GM23338 (cell line): ENCODE results near the gene KCNN3. TPM values are rescaled to one million over a fixed set of nuclear protein-coding genes. Genes with fewer than 3 reads are reported as not detected.
A peak's percentile ranks its signal among the peaks of the same experiment; 100 is the strongest.

Experiments used
- ATAC-seq: fragments of 200-7000 bp; cut with Tn5 transposase; 3 replicates; pipeline ENCODE4 v1.9.1; 2020
- DNase-seq: peaks from one replicate; pipeline ENCODE4 v3.0.0-alpha.2; 2015; ENCODE audit warnings: low spot score
- H2AFZ ChIP-seq: fragments of 200-600 bp; sonication (generic); 2 replicates; pipeline ENCODE4 v1.8.0; 2016; ENCODE audit warnings: antibody characterized with exemption, mild to moderate bottlenecking, moderate library complexity
- H3F3A ChIP-seq: fragments of 200-600 bp; sonication (generic); replicated peaks from 2 replicates; pipeline ENCODE4 v1.8.0; 2017; ENCODE audit warnings: antibody characterized with exemption, mixed run types, low read depth
- H3K27ac ChIP-seq: fragments of 200-600 bp; sonication (generic); 2 replicates; pipeline ENCODE4 v1.6.1; 2016; ENCODE audit warnings: low read depth
- H3K27me3 ChIP-seq: fragments of 200-600 bp; sonication (generic); 2 replicates; pipeline ENCODE4 v1.8.0; 2016; ENCODE audit warnings: mild to moderate bottlenecking, mixed run types, moderate library complexity; ENCODE audit not compliant: insufficient read depth
- H3K36me3 ChIP-seq: fragments of 200-600 bp; sonication (generic); 2 replicates; pipeline ENCODE4 v1.8.0; 2016; ENCODE audit warnings: mild to moderate bottlenecking; ENCODE audit not compliant: insufficient read depth
- H3K4me1 ChIP-seq: fragments of 200-600 bp; sonication (generic); 2 replicates; pipeline ENCODE4 v1.8.0; 2016; ENCODE audit warnings: mild to moderate bottlenecking, moderate library complexity; ENCODE audit not compliant: insufficient read depth
- H3K4me2 ChIP-seq: fragments of 200-600 bp; sonication (generic); 2 replicates; pipeline ENCODE4 v1.7.1; 2017; ENCODE audit warnings: mixed run types
- H3K4me3 ChIP-seq: fragments of 200-600 bp; sonication (generic); 2 replicates; pipeline ENCODE4 v1.6.1; 2016; ENCODE audit warnings: mixed run types
- H3K79me2 ChIP-seq: fragments of 200-600 bp; sonication (generic); replicated peaks from 2 replicates; pipeline ENCODE4 v1.8.0; 2017; ENCODE audit warnings: mild to moderate bottlenecking; ENCODE audit not compliant: insufficient read depth
- H3K9me2 ChIP-seq: fragments of 200-600 bp; sonication (generic); 2 replicates; pipeline ENCODE4 v1.8.0; 2017; ENCODE audit not compliant: insufficient read depth
- H4K20me1 ChIP-seq: fragments of 200-600 bp; sonication (generic); replicated peaks from 2 replicates; pipeline ENCODE4 v1.8.0; 2017; ENCODE audit warnings: mild to moderate bottlenecking; ENCODE audit not compliant: insufficient read depth
- H3K27ac Mint-ChIP-seq: 2 replicates; pipeline ENCODE4 v1.8.0; 2020; ENCODE audit warnings: inconsistent platforms, mild to moderate bottlenecking, moderate library complexity, mixed read lengths
- H3K27me3 Mint-ChIP-seq: 3 replicates; pipeline ENCODE4 v1.8.0; 2022; ENCODE audit warnings: low read depth, mild to moderate bottlenecking, moderate library complexity, mixed read lengths, inconsistent platforms; ENCODE audit not compliant: insufficient read depth, poor library complexity
- H3K36me3 Mint-ChIP-seq: 3 replicates; pipeline ENCODE4 v1.8.0; 2021; ENCODE audit warnings: low read depth, mild to moderate bottlenecking, inconsistent platforms, moderate library complexity, mixed read lengths
- H3K4me1 Mint-ChIP-seq: 3 replicates; pipeline ENCODE4 v1.8.0; 2020; ENCODE audit warnings: mild to moderate bottlenecking, inconsistent platforms, mixed read lengths
- H3K4me3 Mint-ChIP-seq: 3 replicates; pipeline ENCODE4 v1.8.0; 2021; ENCODE audit warnings: moderate library complexity, mild to moderate bottlenecking, inconsistent platforms, mixed read lengths
- H3K9me3 Mint-ChIP-seq: 3 replicates; pipeline ENCODE4 v1.8.0; 2020; ENCODE audit warnings: moderate library complexity, mild to moderate bottlenecking, inconsistent platforms, mixed read lengths
- NANOG ChIP-seq: IDR thresholded peaks from 2 replicates; pipeline ENCODE4 v1.6.1; 2016; ENCODE audit warnings: antibody characterized with exemption, borderline replicate concordance
- polyA plus RNA-seq: library from polyadenylated mRNA; unstranded; fragments of >200 nt; fragmentation: Nextera tagmentation; extraction: Ambion mirVana; gene quantifications from 2 replicates; pipeline ENCODE4 v1.2.1, GENCODE V29; 2016
- total RNA-seq: library from RNA; depleted of rRNA; stranded (reverse); fragments of >200 nt; shearing (Covaris generic); gene quantifications from 2 replicates; pipeline ENCODE4 v1.2.3, GENCODE V29; 2014
- TF ChIP-seq, protein P1 (sequence below): fragments of 250-450 bp; sonication (Bioruptor Pico); IDR thresholded peaks from 2 replicates; pipeline ENCODE4 v1.5.0; 2020; ENCODE audit warnings: mild to moderate bottlenecking, moderate library complexity
- TF ChIP-seq, protein P2 (sequence below): IDR thresholded peaks from one replicate; pipeline ENCODE4 v1.6.1; 2018; ENCODE audit warnings: antibody characterized with exemption; ENCODE audit not compliant: unreplicated experiment
- TF ChIP-seq, protein P3 (sequence below): IDR thresholded peaks from 2 replicates; pipeline ENCODE4 v1.6.1; 2016; ENCODE audit warnings: antibody characterized with exemption

The KCNN3 gene
- total and polyA plus RNA-seq, 2 experiments from 2014 or later = 1.9 to 3.0 TPM

DNA sequence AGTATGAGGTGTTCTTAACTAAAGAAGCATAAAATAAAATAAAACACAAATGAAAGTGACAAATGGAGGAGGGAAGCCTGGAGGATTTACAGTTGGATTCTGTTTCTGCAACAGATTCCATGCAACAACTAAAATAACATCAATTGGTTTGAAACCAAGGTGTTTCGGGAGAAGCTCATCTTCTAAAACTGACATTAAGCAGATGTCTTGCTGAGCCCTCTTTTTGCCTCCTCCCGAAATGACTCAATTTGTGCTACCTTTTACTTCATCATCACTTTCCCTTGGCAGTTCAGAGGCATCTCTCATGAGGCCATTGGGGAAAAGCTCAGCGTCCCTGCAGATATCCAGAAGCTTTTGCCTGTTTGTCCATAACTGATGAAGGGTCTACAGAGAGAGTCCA lies 140.5 kb downstream of the KCNN3 start (continued):
- TF ChIP-seq, protein P1, sequence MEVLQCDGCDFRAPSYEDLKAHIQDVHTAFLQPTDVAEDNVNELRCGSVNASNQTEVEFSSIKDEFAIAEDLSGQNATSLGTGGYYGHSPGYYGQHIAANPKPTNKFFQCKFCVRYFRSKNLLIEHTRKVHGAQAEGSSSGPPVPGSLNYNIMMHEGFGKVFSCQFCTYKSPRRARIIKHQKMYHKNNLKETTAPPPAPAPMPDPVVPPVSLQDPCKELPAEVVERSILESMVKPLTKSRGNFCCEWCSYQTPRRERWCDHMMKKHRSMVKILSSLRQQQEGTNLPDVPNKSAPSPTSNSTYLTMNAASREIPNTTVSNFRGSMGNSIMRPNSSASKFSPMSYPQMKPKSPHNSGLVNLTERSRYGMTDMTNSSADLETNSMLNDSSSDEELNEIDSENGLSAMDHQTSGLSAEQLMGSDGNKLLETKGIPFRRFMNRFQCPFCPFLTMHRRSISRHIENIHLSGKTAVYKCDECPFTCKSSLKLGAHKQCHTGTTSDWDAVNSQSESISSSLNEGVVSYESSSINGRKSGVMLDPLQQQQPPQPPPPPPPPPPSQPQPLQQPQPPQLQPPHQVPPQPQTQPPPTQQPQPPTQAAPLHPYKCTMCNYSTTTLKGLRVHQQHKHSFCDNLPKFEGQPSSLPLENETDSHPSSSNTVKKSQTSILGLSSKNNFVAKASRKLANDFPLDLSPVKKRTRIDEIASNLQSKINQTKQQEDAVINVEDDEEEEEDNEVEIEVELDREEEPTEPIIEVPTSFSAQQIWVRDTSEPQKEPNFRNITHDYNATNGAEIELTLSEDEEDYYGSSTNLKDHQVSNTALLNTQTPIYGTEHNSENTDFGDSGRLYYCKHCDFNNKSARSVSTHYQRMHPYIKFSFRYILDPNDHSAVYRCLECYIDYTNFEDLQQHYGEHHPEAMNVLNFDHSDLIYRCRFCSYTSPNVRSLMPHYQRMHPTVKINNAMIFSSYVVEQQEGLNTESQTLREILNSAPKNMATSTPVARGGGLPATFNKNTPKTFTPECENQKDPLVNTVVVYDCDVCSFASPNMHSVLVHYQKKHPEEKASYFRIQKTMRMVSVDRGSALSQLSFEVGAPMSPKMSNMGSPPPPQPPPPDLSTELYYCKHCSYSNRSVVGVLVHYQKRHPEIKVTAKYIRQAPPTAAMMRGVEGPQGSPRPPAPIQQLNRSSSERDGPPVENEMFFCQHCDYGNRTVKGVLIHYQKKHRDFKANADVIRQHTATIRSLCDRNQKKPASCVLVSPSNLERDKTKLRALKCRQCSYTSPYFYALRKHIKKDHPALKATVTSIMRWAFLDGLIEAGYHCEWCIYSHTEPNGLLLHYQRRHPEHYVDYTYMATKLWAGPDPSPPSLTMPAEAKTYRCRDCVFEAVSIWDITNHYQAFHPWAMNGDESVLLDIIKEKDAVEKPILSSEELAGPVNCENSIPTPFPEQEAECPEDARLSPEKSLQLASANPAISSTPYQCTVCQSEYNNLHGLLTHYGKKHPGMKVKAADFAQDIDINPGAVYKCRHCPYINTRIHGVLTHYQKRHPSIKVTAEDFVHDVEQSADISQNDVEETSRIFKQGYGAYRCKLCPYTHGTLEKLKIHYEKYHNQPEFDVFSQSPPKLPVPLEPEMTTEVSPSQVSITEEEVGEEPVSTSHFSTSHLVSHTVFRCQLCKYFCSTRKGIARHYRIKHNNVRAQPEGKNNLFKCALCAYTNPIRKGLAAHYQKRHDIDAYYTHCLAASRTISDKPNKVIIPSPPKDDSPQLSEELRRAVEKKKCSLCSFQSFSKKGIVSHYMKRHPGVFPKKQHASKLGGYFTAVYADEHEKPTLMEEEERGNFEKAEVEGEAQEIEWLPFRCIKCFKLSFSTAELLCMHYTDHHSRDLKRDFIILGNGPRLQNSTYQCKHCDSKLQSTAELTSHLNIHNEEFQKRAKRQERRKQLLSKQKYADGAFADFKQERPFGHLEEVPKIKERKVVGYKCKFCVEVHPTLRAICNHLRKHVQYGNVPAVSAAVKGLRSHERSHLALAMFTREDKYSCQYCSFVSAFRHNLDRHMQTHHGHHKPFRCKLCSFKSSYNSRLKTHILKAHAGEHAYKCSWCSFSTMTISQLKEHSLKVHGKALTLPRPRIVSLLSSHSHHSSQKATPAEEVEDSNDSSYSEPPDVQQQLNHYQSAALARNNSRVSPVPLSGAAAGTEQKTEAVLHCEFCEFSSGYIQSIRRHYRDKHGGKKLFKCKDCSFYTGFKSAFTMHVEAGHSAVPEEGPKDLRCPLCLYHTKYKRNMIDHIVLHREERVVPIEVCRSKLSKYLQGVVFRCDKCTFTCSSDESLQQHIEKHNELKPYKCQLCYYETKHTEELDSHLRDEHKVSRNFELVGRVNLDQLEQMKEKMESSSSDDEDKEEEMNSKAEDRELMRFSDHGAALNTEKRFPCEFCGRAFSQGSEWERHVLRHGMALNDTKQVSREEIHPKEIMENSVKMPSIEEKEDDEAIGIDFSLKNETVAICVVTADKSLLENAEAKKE (CRISPR knock-in tag) = no peak

DNA sequence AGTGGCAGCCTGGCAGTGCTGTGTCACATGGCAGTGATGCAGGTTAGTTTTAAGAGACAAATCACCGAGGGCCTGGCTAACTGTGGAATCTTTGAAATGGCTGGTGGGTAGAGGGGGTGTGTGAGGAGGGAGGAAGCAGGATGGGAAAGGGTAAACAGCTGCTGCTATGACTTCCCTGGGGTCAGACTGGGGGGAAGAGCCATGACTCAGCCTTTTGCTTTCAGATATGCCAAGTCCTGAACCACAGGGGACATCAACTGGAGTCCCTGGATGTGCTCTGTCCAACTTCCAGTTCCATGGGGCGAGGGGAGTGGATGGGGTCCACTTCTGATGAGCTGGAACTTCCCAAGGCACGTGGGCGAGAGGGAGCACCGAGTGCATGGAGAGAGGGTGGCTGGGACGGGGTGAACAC lies 141.0 kb downstream of the KCNN3 start:
- peak overlapping the region; percentile 94; the same call in 1 of the 2 replicates for H3K27ac Mint-ChIP-seq
- TF ChIP-seq, protein P2, sequence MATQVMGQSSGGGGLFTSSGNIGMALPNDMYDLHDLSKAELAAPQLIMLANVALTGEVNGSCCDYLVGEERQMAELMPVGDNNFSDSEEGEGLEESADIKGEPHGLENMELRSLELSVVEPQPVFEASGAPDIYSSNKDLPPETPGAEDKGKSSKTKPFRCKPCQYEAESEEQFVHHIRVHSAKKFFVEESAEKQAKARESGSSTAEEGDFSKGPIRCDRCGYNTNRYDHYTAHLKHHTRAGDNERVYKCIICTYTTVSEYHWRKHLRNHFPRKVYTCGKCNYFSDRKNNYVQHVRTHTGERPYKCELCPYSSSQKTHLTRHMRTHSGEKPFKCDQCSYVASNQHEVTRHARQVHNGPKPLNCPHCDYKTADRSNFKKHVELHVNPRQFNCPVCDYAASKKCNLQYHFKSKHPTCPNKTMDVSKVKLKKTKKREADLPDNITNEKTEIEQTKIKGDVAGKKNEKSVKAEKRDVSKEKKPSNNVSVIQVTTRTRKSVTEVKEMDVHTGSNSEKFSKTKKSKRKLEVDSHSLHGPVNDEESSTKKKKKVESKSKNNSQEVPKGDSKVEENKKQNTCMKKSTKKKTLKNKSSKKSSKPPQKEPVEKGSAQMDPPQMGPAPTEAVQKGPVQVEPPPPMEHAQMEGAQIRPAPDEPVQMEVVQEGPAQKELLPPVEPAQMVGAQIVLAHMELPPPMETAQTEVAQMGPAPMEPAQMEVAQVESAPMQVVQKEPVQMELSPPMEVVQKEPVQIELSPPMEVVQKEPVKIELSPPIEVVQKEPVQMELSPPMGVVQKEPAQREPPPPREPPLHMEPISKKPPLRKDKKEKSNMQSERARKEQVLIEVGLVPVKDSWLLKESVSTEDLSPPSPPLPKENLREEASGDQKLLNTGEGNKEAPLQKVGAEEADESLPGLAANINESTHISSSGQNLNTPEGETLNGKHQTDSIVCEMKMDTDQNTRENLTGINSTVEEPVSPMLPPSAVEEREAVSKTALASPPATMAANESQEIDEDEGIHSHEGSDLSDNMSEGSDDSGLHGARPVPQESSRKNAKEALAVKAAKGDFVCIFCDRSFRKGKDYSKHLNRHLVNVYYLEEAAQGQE = no peak
- no peak for TF ChIP-seq NANOG
- TF ChIP-seq, protein P1 (CRISPR knock-in tag) = no peak
- TF ChIP-seq, protein P3, sequence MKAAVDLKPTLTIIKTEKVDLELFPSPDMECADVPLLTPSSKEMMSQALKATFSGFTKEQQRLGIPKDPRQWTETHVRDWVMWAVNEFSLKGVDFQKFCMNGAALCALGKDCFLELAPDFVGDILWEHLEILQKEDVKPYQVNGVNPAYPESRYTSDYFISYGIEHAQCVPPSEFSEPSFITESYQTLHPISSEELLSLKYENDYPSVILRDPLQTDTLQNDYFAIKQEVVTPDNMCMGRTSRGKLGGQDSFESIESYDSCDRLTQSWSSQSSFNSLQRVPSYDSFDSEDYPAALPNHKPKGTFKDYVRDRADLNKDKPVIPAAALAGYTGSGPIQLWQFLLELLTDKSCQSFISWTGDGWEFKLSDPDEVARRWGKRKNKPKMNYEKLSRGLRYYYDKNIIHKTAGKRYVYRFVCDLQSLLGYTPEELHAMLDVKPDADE = no peak

More for the DNA sequence above, 141.0 kb downstream of the KCNN3 start:
- Mint-ChIP-seq H3K9me3 (no peaks in the 10 kb centered on the region; the same call in 2 of the 3 replicates), H3K36me3 (no peaks in the 10 kb centered on the region), H3K4me1 (peaks cover 44% of the 10 kb centered on the region), H3K27me3 (peaks cover 3% of the 10 kb centered on the region), H3K4me3 (no peak overlapping the region)
- Histone ChIP-seq H3F3A (no peaks in the 10 kb centered on the region), H3K9me2 (no peaks in the 10 kb centered on the region), H3K36me3 (no peaks in the 10 kb centered on the region), H3K4me3 (no peak overlapping the region), H3K4me1 (peaks cover 16% of the 10 kb centered on the region), H4K20me1 (no peaks in the 10 kb centered on the region), H3K79me2 (no peaks in the 10 kb centered on the region), H3K4me2 (no peak overlapping the region), H2AFZ (no peak overlapping the region), H3K27ac (no peak overlapping the region), H3K27me3 (no peaks in the 10 kb centered on the region)
- ATAC-seq (no peak), DNase-seq (no peak)
